ENCODE measurements around the gene CALML5.

DNA sequence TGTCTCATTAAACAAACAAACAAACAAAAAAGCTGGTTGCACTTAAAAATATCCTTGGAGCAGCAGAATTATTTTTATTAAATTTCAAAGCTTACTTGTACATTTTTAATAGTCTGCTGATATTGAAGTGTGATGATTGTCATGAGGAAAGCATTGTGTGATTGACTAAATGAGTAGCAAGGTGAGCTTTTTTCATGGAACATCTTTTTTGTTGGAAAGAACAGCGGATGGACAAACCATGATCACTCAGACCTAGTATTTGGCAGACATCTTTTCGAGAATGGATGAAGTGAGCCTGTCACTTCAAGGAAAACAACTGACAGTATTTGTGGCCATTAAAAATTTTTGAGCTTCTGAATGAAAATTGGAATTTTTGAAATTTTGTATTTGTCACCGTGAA, 19.7 kb upstream of the CALML5 start:
- TF ChIP-seq, protein P1, sequence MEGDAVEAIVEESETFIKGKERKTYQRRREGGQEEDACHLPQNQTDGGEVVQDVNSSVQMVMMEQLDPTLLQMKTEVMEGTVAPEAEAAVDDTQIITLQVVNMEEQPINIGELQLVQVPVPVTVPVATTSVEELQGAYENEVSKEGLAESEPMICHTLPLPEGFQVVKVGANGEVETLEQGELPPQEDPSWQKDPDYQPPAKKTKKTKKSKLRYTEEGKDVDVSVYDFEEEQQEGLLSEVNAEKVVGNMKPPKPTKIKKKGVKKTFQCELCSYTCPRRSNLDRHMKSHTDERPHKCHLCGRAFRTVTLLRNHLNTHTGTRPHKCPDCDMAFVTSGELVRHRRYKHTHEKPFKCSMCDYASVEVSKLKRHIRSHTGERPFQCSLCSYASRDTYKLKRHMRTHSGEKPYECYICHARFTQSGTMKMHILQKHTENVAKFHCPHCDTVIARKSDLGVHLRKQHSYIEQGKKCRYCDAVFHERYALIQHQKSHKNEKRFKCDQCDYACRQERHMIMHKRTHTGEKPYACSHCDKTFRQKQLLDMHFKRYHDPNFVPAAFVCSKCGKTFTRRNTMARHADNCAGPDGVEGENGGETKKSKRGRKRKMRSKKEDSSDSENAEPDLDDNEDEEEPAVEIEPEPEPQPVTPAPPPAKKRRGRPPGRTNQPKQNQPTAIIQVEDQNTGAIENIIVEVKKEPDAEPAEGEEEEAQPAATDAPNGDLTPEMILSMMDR (conservative IDR thresholded peaks at IDR 0.05; ENCODE audit: low read depth, low read length), result no peak
- TF ChIP-seq, protein P2, sequence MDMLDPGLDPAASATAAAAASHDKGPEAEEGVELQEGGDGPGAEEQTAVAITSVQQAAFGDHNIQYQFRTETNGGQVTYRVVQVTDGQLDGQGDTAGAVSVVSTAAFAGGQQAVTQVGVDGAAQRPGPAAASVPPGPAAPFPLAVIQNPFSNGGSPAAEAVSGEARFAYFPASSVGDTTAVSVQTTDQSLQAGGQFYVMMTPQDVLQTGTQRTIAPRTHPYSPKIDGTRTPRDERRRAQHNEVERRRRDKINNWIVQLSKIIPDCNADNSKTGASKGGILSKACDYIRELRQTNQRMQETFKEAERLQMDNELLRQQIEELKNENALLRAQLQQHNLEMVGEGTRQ (IDR thresholded peaks at IDR 0.05; ENCODE audit: low read depth, low read length), result no peak
- TF ChIP-seq CHD1 (IDR thresholded peaks at IDR 0.05; ENCODE audit: low read depth, low read length) (no peak), CEBPB (IDR thresholded peaks at IDR 0.05; ENCODE audit: low read depth, low read length) (no peak), NFE2L2 (IDR thresholded peaks at IDR 0.05; ENCODE audit: low read depth, low read length) (no peak), RAD21 (IDR thresholded peaks at IDR 0.05; ENCODE audit: low read length) (no peak), MXI1 (IDR thresholded peaks at IDR 0.05; ENCODE audit: borderline replicate concordance, low read depth, low read length) (no peak), POLR2A (IDR thresholded peaks at IDR 0.05; ENCODE audit: low read depth, low read length) (no peak), MAFK (IDR thresholded peaks at IDR 0.05; ENCODE audit: low read depth, low read length) (no peak), SMC3 (IDR thresholded peaks at IDR 0.05; ENCODE audit: low read depth, low read length) (no peak), RCOR1 (IDR thresholded peaks at IDR 0.05; ENCODE audit: insufficient replicate concordance, low read length) (no peak)

Measured in IMR-90 (cell line).